Measurements from ENCODE around the gene C6.
"Not testable (repeated sequence)": the region's sequence is repeated elsewhere in the genome, so short reads cannot be mapped to it uniquely, and the experiment has no call there.

C6 gene

DNA sequence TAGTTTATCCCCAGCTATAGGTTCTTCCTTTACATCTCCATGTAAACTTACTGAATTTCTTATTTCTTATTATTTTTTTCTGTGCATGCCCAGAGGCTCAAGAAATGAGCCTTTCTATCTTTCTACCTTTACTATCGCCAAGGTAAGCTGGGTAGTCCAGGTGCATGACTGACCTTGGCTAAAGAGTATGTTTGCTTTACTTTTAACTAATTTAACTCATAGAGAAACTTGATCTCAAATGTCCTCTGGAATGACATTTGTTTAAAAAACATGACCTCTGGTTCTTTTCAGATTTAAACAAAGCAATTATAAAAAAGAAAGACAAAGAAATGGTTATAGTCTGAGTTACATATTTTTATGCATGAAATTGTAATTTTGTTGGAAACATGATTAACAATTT is 397 bp downstream of the C6 start (continued):
- TF ChIP-seq, protein P1, sequence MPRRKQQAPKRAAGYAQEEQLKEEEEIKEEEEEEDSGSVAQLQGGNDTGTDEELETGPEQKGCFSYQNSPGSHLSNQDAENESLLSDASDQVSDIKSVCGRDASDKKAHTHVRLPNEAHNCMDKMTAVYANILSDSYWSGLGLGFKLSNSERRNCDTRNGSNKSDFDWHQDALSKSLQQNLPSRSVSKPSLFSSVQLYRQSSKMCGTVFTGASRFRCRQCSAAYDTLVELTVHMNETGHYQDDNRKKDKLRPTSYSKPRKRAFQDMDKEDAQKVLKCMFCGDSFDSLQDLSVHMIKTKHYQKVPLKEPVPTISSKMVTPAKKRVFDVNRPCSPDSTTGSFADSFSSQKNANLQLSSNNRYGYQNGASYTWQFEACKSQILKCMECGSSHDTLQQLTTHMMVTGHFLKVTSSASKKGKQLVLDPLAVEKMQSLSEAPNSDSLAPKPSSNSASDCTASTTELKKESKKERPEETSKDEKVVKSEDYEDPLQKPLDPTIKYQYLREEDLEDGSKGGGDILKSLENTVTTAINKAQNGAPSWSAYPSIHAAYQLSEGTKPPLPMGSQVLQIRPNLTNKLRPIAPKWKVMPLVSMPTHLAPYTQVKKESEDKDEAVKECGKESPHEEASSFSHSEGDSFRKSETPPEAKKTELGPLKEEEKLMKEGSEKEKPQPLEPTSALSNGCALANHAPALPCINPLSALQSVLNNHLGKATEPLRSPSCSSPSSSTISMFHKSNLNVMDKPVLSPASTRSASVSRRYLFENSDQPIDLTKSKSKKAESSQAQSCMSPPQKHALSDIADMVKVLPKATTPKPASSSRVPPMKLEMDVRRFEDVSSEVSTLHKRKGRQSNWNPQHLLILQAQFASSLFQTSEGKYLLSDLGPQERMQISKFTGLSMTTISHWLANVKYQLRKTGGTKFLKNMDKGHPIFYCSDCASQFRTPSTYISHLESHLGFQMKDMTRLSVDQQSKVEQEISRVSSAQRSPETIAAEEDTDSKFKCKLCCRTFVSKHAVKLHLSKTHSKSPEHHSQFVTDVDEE (CRISPR knock-in tag; IDR thresholded peaks at IDR 0.05), result no peak
- TF ChIP-seq ZC3H10 (CRISPR knock-in tag; IDR thresholded peaks at IDR 0.05), result no peak

DNA sequence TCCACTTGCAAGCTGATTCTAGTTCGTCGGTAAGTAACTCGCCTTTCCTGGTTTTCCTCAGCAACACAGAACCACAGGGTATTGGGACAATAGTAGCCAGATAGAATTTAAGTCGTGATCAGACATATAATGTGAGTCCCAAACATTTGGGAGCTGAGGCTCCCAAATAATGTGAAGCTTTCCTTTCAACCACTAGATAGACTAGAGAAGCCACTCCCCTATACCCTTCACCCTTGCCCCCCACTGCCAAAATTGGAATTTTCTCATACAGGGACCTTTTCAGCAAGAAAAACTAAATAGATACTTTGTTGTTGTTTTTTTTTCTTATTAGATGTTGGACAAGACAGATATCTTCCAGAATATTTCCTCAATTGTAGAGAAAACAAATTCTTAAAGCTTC is 1.9 kb downstream of the C6 start:
- no peak for TF ChIP-seq TCF4 (CRISPR knock-in tag; IDR thresholded peaks at IDR 0.05; ENCODE audit: borderline replicate concordance)
- TF ChIP-seq, protein P1 (CRISPR knock-in tag; IDR thresholded peaks at IDR 0.05), result no peak
- TF ChIP-seq ZNF8 (CRISPR knock-in tag; IDR thresholded peaks at IDR 0.05), result no peak
- TF ChIP-seq ZFP30 (CRISPR knock-in tag; IDR thresholded peaks at IDR 0.05), result no peak
- no peak for TF ChIP-seq BACH2 (CRISPR knock-in tag; IDR thresholded peaks at IDR 0.05; ENCODE audit: borderline replicate concordance)
- no peak for TF ChIP-seq ISL1 (CRISPR knock-in tag; IDR thresholded peaks at IDR 0.05)
- TF ChIP-seq ZNF70 (CRISPR knock-in tag; IDR thresholded peaks at IDR 0.05), result no peak
- TF ChIP-seq, protein P2, sequence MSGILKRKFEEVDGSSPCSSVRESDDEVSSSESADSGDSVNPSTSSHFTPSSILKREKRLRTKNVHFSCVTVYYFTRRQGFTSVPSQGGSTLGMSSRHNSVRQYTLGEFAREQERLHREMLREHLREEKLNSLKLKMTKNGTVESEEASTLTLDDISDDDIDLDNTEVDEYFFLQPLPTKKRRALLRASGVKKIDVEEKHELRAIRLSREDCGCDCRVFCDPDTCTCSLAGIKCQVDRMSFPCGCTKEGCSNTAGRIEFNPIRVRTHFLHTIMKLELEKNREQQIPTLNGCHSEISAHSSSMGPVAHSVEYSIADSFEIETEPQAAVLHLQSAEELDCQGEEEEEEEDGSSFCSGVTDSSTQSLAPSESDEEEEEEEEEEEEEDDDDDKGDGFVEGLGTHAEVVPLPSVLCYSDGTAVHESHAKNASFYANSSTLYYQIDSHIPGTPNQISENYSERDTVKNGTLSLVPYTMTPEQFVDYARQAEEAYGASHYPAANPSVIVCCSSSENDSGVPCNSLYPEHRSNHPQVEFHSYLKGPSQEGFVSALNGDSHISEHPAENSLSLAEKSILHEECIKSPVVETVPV (CRISPR knock-in tag; IDR thresholded peaks at IDR 0.05), result no peak
- TF ChIP-seq ARNTL (CRISPR knock-in tag; IDR thresholded peaks at IDR 0.05; ENCODE audit: borderline replicate concordance, low read depth), result no peak
- ATAC-seq, result no peak

DNA sequence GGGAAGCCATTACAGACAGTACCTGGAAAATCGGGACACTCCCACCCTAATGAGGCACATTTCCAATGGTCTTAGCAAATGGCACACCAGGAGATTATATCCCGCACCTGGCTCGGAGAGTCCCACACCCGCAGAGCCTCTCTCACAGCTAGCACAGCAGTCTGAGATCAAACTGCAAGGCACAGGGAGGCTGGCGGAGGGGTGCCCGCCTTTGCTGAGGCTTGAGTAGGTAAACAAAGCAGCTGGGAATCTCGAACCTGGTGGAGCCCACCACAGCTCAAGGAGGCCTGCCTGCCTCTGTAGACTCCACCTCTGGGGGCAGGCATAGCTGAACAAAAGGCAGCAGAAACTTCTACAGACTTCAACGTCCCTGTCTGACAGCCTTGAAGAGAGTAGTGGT is 7.9 kb downstream of the C6 start:
- ATAC-seq, result not testable (repeated sequence)

DNA sequence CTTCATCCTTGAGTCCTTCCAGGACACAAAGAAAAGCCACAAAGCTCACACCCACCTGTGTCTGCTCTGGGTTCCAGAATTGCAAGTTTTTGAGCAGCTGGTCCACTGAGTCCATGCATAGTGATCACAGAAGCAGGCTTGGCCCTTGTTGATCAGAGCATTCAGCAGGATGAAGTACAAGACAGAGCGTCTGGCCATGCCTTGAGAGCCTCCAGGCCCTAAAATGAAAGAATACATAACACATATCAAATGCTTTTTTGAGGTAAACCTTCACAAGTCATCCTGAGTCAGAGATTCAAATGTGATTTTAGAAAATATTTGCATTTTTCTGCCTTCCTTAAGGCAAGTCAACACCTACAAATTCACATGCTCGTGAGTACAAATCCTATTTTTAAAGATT is 10.3 kb downstream of the C6 start:
- TF ChIP-seq PPARA (CRISPR knock-in tag; IDR thresholded peaks at IDR 0.05; ENCODE audit: borderline replicate concordance) (no peak), ZC3H10 (CRISPR knock-in tag; IDR thresholded peaks at IDR 0.05) (no peak), RARB (CRISPR knock-in tag; IDR thresholded peaks at IDR 0.05) (no peak), ISL1 (CRISPR knock-in tag; IDR thresholded peaks at IDR 0.05) (no peak), ARNTL (CRISPR knock-in tag; IDR thresholded peaks at IDR 0.05; ENCODE audit: borderline replicate concordance, low read depth) (no peak)
- TF ChIP-seq, protein P3, sequence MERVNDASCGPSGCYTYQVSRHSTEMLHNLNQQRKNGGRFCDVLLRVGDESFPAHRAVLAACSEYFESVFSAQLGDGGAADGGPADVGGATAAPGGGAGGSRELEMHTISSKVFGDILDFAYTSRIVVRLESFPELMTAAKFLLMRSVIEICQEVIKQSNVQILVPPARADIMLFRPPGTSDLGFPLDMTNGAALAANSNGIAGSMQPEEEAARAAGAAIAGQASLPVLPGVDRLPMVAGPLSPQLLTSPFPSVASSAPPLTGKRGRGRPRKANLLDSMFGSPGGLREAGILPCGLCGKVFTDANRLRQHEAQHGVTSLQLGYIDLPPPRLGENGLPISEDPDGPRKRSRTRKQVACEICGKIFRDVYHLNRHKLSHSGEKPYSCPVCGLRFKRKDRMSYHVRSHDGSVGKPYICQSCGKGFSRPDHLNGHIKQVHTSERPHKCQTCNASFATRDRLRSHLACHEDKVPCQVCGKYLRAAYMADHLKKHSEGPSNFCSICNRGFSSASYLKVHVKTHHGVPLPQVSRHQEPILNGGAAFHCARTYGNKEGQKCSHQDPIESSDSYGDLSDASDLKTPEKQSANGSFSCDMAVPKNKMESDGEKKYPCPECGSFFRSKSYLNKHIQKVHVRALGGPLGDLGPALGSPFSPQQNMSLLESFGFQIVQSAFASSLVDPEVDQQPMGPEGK (CRISPR knock-in tag; IDR thresholded peaks at IDR 0.05; ENCODE audit: borderline replicate concordance), result no peak
- ATAC-seq, result no peak

DNA sequence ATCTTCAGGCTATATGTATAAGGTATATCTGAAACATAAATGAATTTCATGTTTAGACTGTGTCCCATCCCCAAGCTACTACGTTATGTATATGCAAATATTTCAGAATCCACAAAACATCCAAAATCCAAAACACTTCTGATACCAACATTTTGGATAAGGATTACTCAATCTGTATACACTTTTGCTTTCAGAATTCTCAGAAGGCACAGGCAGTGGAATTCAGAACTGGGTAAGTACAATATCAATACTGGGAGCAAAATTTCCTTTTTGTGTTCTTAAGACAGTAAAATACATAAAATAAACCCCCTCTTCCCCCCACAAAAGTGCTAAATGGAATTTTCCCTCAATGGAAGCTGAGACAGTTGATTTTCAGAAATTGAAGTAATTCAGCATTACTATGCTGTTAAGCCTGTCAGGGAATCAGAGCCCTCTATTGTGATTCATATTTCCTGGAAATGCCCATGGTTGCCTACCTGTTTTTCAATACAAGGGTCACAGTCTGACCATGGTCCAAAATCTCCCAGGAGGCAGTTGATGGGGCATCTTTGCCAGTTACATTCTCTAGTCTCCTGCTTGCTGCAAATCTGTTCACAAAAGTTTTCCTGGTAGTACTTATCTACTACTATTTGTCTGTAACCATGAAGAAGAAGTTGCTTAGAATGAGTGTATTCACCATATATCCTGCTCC is 12.1 kb downstream of the C6 start:
- ATAC-seq, result no peak
- no peak for TF ChIP-seq ESRRG (CRISPR knock-in tag; IDR thresholded peaks at IDR 0.05)
- no peak for TF ChIP-seq SNAI2 (CRISPR knock-in tag; IDR thresholded peaks at IDR 0.05)
- TF ChIP-seq, protein P3 (CRISPR knock-in tag; IDR thresholded peaks at IDR 0.05; ENCODE audit: borderline replicate concordance), result no peak
- no peak for TF ChIP-seq ZFP30 (CRISPR knock-in tag; IDR thresholded peaks at IDR 0.05)
- TF ChIP-seq BACH2 (CRISPR knock-in tag; IDR thresholded peaks at IDR 0.05; ENCODE audit: borderline replicate concordance), result no peak
- no peak for TF ChIP-seq TOX (CRISPR knock-in tag; IDR thresholded peaks at IDR 0.05; ENCODE audit: borderline replicate concordance)
- no peak for TF ChIP-seq ZFP3 (CRISPR knock-in tag; IDR thresholded peaks at IDR 0.05)
- TF ChIP-seq, protein P1 (CRISPR knock-in tag; IDR thresholded peaks at IDR 0.05), result no peak
- TF ChIP-seq ARNTL (CRISPR knock-in tag; IDR thresholded peaks at IDR 0.05; ENCODE audit: borderline replicate concordance, low read depth), result no peak
- no peak for TF ChIP-seq PPARA (CRISPR knock-in tag; IDR thresholded peaks at IDR 0.05; ENCODE audit: borderline replicate concordance)
- TF ChIP-seq GLIS3 (CRISPR knock-in tag; IDR thresholded peaks at IDR 0.05), result no peak
- no peak for TF ChIP-seq ZNF8 (CRISPR knock-in tag; IDR thresholded peaks at IDR 0.05)
